Fibroblast of mammary gland (primary cell): ENCODE results near the gene MPZL2.

Experiments used
- DNase-seq: peaks from one replicate; pipeline ENCODE4 v3.0.0-alpha.2; 2010; ENCODE audit warnings: low read depth
- H3K4me3 ChIP-seq: 2 replicates; pipeline ENCODE4 v1.5.1; 2011; ENCODE audit warnings: low read depth, mild to moderate bottlenecking, low read length, moderate library complexity; ENCODE audit not compliant: control insufficient read depth
- TF ChIP-seq, protein P1 (sequence below): conservative IDR thresholded peaks from 2 replicates; pipeline ENCODE4 v1.5.1; 2011; ENCODE audit warnings: low read depth, low read length, inconsistent platforms; ENCODE audit not compliant: control insufficient read depth, insufficient read depth

The MPZL2 gene

DNA sequence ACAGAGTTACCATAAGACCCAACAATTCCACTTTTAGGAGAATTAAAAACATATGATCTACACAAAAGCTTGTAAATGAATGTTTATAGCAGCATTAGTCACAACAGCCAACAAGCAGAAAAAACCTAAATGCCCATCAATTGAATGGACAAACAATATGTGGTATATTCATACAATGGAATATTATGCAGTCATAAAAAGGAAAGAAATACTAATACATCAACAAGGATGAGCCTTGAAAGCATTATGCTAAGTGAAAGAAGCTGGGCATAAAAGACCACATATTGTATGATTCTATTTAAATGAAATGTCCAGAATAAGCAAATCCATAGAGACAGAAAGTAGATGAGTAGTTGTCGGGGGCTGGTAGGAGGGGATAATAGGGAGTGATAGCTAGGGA lies 5.0 kb downstream of the MPZL2 start:
- H3K4me3 ChIP-seq: no peak overlapping the region
- no peak for DNase-seq
- TF ChIP-seq, protein P1, sequence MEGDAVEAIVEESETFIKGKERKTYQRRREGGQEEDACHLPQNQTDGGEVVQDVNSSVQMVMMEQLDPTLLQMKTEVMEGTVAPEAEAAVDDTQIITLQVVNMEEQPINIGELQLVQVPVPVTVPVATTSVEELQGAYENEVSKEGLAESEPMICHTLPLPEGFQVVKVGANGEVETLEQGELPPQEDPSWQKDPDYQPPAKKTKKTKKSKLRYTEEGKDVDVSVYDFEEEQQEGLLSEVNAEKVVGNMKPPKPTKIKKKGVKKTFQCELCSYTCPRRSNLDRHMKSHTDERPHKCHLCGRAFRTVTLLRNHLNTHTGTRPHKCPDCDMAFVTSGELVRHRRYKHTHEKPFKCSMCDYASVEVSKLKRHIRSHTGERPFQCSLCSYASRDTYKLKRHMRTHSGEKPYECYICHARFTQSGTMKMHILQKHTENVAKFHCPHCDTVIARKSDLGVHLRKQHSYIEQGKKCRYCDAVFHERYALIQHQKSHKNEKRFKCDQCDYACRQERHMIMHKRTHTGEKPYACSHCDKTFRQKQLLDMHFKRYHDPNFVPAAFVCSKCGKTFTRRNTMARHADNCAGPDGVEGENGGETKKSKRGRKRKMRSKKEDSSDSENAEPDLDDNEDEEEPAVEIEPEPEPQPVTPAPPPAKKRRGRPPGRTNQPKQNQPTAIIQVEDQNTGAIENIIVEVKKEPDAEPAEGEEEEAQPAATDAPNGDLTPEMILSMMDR: no peak

DNA sequence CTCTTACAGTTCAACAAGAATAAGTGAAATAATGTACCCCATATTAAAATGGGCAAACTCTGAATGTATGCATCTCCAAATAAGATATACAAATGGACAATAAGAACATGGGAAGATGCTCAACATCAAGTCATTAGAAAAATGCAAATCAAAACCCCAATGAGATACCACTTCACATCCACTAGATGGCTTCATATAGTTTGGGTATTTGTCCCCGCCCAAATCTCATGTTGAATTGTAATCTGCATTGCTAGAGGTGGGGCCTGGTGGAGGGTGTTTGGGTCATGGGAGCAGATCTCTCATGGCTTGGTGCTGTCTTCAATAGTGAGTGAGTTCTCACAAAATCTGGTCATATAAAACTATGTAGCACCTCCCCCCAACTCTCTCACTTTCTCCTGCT lies 5.7 kb downstream of the MPZL2 start:
- DNase-seq: peak; percentile 3
- no peak overlapping the region for H3K4me3 ChIP-seq
- TF ChIP-seq, protein P1: peak; percentile 20

DNA sequence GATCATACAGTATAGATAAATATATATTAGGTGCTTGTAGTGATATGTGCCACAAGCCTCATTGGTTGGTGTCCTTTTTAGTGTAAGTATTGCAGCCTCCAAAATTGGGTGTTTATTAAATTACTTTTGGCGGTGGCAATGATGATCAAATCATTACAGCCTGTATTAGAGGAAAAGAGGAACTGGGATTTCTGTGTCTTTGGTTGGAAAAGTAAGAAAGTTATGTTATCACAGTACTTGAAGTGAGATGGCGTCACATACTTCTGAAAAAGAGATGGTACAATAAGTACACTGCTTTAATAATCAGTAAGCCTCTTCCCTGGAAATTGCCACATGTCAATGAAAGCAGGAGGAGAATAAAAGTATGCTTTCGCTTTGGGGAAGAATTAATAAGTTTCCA lies 11.4 kb downstream of the MPZL2 start:
- DNase-seq: no peak
- TF ChIP-seq, protein P1: no peak
- no peak overlapping the region for H3K4me3 ChIP-seq

DNA sequence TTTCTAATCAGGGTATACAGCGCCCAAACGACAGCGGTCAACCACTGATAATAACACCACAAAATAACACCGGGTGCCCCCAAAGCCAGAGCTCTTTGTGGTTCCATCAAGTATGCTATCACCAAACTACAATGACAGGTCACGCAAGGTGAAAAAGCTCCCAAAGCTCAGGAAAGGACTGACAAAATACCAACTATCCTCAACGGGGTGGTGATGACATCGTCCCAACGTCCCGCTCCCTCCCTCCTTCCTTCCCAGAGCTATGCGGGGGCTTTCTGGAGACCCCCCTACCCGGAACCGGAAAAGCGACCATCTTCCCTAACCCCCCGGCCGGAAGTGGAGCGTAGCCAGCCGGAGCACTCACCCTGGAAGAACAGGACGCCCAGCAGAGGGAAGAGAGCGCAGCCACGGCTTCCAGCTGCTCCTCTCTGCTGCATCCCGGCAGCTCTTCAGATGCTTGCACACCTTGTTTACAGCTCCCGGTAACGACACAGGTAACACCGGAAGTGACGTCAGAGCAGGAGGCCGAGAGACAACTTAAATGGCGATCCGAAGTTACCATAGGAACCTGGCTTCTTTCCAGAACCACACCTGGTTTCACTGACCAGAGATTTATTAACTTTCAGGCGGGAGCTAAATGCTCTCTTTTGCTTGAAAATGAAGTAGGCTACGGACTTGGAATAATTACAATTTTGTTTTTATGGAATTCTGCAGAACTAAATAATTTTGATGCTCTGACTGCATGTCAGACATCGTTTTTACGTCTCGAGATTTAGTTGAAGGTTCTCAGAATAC lies 12.0 kb downstream of the MPZL2 start, which contains the start of gene MPZL3:
Gene MPZL3, minus strand, starts transcription at position 508 of the 795 bp plus-strand sequence. Its CDS starts 71 bp downstream, at position 437.
- TF ChIP-seq, protein P1: no peak
- H3K4me3 ChIP-seq: peak within 1 kb of the TSS; percentile 69
- peak; percentile 53 for DNase-seq

DNA sequence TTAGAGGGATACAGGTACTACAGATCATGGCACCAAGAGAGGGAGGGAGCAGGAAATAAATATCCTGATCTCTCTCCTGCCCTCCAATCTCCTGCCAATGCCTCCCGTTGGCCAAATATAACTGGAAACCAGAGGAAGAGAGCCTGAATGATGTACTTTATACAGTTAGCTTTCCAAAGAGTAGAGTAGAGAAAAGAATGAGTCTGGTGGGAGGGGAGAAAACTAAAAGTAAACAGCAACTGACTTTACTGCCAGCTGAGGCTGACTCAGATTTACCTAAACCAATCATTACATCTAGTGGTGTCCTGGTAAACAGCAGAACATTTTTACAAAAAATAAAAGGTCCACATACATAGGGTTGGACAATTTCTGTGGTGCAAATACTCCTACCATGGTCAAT lies 17.1 kb downstream of the MPZL2 start:
- TF ChIP-seq, protein P1: no peak
- DNase-seq: no peak
- H3K4me3 ChIP-seq: no peak overlapping the region

DNA sequence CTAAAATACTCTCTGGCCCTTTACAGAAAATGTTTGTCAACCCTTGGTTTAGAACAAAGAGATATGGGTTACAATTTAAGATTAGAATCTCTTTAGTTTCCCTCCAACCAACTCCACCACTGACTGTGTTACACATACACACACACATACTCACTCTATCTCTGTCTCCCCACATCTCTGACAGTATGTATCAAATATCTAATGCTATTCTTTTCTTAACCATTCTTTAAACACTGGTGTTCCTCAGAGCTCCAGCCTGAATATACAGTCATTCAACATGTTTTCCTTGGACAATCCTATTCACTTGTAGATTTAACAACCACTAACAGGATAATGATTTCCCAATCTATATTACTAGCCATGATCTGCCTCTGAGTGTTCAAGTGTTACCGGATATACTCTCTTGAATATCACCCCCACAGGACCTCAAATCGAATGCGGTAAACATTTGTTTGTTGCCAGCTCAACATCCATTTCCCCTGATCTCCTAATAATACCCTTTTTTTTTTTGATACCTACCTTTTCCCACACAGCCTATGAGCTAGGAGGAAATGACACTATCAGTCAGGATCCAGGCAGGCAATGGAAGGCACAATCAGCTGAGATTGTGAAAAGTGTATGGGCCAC lies 18.0 kb downstream of the MPZL2 start:
- TF ChIP-seq, protein P1: no peak
- no peak overlapping the region for H3K4me3 ChIP-seq
- DNase-seq: no peak
